K562 (cell line): Measurements from ENCODE around the gene MSRB2. TPM values are rescaled to one million over a fixed set of nuclear protein-coding genes. Genes with fewer than 3 reads are reported as not detected.

Experiments used
- CEBPG ChIP-seq, 3 experiments: fragments of 200-800 bp in 1 of 3; sonication (Bioruptor generic) in 1 of 3; sonication (generic) in 1 of 3; formaldehyde crosslinking in 1 of 3; IDR thresholded peaks in 2 of 3; conservative IDR thresholded peaks in 1 of 3; 2 replicates each; pipeline versions ENCODE4 v1.6.1 to v1.8.0; 2016 to 2022; ENCODE audit warnings: missing compliant biosample characterization in 2 of 3, missing genetic modification characterization in 2 of 3, mild to moderate bottlenecking in 1 of 3, missing genetic modification reagents in 1 of 3
- CTBP1 ChIP-seq: fragments of 450-650 bp; IDR thresholded peaks from 2 replicates; pipeline ENCODE4 v1.6.1; 2016; ENCODE audit warnings: borderline replicate concordance
- DPF2 ChIP-seq: fragments of 450-650 bp; IDR thresholded peaks from 2 replicates; pipeline ENCODE4 v1.6.1; 2016
- EP400 ChIP-seq: fragments of 450-650 bp; IDR thresholded peaks from 2 replicates; pipeline ENCODE4 v1.6.1; 2017; ENCODE audit warnings: antibody characterized with exemption, mild to moderate bottlenecking, moderate library complexity
- HDAC1 ChIP-seq, 2 experiments: fragments of 450-650 bp; IDR thresholded peaks; 2 replicates each; pipeline ENCODE4 v1.6.1; 2016 to 2017; ENCODE audit warnings: inconsistent platforms in 1 of 2, mild to moderate bottlenecking in 1 of 2, moderate library complexity in 1 of 2
- L3MBTL2 ChIP-seq: fragments of 450-650 bp; IDR thresholded peaks from 2 replicates; pipeline ENCODE4 v1.6.1; 2016; ENCODE audit warnings: mild to moderate bottlenecking, moderate library complexity
- MIER1 ChIP-seq: fragments of 450-650 bp; IDR thresholded peaks from 2 replicates; pipeline ENCODE4 v1.6.1; 2016; ENCODE audit warnings: antibody characterized with exemption, mild to moderate bottlenecking, low read depth
- MYBL2 ChIP-seq, 2 experiments: fragments of 450-650 bp in 1 of 2; sonication (generic) in 1 of 2; formaldehyde crosslinking in 1 of 2; IDR thresholded peaks; 2 replicates each; pipeline versions ENCODE4 v1.6.1 to v1.8.1; 2017 to 2022; ENCODE audit warnings: borderline replicate concordance in 1 of 2, inconsistent platforms in 1 of 2, low read depth in 1 of 2, mild to moderate bottlenecking in 1 of 2, missing genetic modification reagents in 1 of 2, moderate library complexity in 1 of 2
- POLR2A ChIP-seq: fragments of 450-650 bp; conservative IDR thresholded peaks from 2 replicates; pipeline ENCODE4 v1.6.1; 2016
- POLR2H ChIP-seq: IDR thresholded peaks from 2 replicates; pipeline ENCODE4 v1.6.1; 2016; ENCODE audit warnings: missing genetic modification characterization, low read depth, mild to moderate bottlenecking, control low read depth, missing compliant biosample characterization, moderate library complexity
- SMARCC2 ChIP-seq: fragments of 450-650 bp; IDR thresholded peaks from 2 replicates; pipeline ENCODE4 v1.6.1; 2017; ENCODE audit warnings: antibody characterized with exemption, moderate library complexity, mild to moderate bottlenecking, low read depth
- SPI1 ChIP-seq: IDR thresholded peaks from 2 replicates; pipeline ENCODE4 v1.6.1; 2011; ENCODE audit warnings: low read depth, low read length, control low read depth, borderline replicate concordance
- TOE1 ChIP-seq, 2 experiments: fragments of 450-650 bp in 1 of 2; sonication (generic) in 1 of 2; formaldehyde crosslinking in 1 of 2; IDR thresholded peaks; 2 replicates each; pipeline versions ENCODE4 v1.7.1 to v1.8.0; 2016 to 2022; ENCODE audit warnings: borderline replicate concordance in 2 of 2, mild to moderate bottlenecking in 2 of 2, antibody characterized with exemption in 1 of 2, inconsistent platforms in 1 of 2, low read depth in 1 of 2, missing genetic modification reagents in 1 of 2, moderate library complexity in 1 of 2
- ZNF124 ChIP-seq: sonication (generic); formaldehyde crosslinking; IDR thresholded peaks from 2 replicates; pipeline ENCODE4 v1.8.1; 2022; ENCODE audit warnings: missing genetic modification reagents
- ZNF586 ChIP-seq: fragments of 450-650 bp; formaldehyde crosslinking; conservative IDR thresholded peaks from 2 replicates; pipeline ENCODE4 v1.4.0; 2020; ENCODE audit warnings: mild to moderate bottlenecking, moderate library complexity
- polyA plus RNA-seq, 8 experiments: library from polyadenylated mRNA; depleted of rRNA in 4 of 8; stranded (reverse) in 5 of 8; unstranded in 3 of 8; fragments of >200 nt; fragmentation: Nextera tagmentation in 2 of 8; fragmentation: Illumina TruSeq in 1 of 8; extraction: Ambion mirVana in 2 of 8; extraction: Trizol in 1 of 8; gene quantifications; 2 replicates each; pipeline versions ENCODE4 v1.2.1 to v1.2.3, GENCODE V29; 2011 to 2014; ENCODE audit warnings: inconsistent platforms in 1 of 8, missing spikeins in 1 of 8
- total RNA-seq, 7 experiments: library from RNA; depleted of rRNA in 6 of 7; stranded (reverse); fragments of >200 nt in 6 of 7; fragmentation: Illumina TruSeq in 2 of 7; extraction: Trizol in 2 of 7; gene quantifications; 2 replicates each; pipeline versions ENCODE4 v1.2.1 to v1.2.3, GENCODE V29; 2011 to 2021; ENCODE audit warnings: low replicate concordance in 1 of 7
- TF ChIP-seq, protein P1 (sequence below): fragments of 450-650 bp; IDR thresholded peaks from 2 replicates; pipeline ENCODE4 v1.6.1; 2018; ENCODE audit not compliant: partially characterized antibody
- TF ChIP-seq, protein P2 (sequence below): fragments of 450-650 bp; IDR thresholded peaks from 2 replicates; pipeline ENCODE4 v1.6.1; 2017; ENCODE audit warnings: antibody characterized with exemption, mild to moderate bottlenecking
- TF ChIP-seq, protein P3 (sequence below): sonication (generic); formaldehyde crosslinking; IDR thresholded peaks from 2 replicates; pipeline ENCODE4 v1.8.0; 2022; ENCODE audit warnings: mild to moderate bottlenecking, missing genetic modification reagents

Gene MSRB2
- total and polyA plus RNA-seq, 9 of the 15 experiments (the other 6 are each of a cell fraction or from before 2014, with no cell fraction given) = 1.5 to 22.3 (median 5.9) TPM

DNA sequence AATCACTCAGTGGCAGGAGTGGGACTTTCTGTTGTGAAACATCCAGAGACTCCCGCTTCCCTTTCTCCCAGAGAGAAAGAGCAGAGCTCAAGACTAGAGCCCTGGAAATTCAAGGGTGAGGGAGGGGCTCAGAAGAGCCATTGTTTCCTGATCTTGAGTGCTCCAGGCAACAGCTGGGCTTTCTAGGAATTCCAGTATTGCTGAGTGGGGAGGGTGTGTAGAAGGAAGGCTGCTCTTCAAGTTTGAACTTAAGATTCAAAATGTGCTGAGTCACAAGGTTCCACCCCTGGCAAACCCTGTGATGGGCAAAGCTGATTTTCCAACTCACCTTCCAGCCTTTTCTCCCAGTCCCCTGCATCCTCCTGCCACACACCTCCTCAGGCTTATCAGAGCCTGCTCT lies 42.3 kb upstream of the MSRB2 start (continued):
- TF ChIP-seq CEBPG (CRISPR knock-in tag; IDR thresholded peaks at IDR 0.05) (no peak), CEBPG (tag; conservative IDR thresholded peaks at IDR 0.05 in 1 of 2, IDR thresholded peaks at IDR 0.05 in 1 of 2) (0 out of 4 replicates have a peak, but pooled peaks of 1 of the 2 experiments have one; percentile 6), EP400 (peak; percentile 36; the same call in 1 of the 2 replicates), SPI1 (peak; percentile 80; the same call in 1 of the 2 replicates), HDAC1 (IDR thresholded peaks at IDR 0.05) (0 out of 4 replicates have a peak, but pooled peaks of 1 of the 2 experiments have one; percentile 13), SMARCC2 (0 out of 2 replicates have a peak, but pooled peaks have one; percentile 26), MIER1 (no peak), TOE1 (IDR thresholded peaks at IDR 0.05; ENCODE audit: borderline replicate concordance) (0 out of 2 replicates have a peak, but pooled peaks have one; percentile 15), TOE1 (CRISPR knock-in tag; IDR thresholded peaks at IDR 0.05; ENCODE audit: borderline replicate concordance, low read depth) (no peak), ZNF124 (no peak), L3MBTL2 (peak; percentile 41; the same call in 1 of the 2 replicates), ZNF586 (CRISPR knock-in tag) (no peak), DPF2 (peak; percentile 31; the same call in 1 of the 2 replicates), POLR2H (tag) (peak; percentile 9; the same call in 1 of the 2 replicates), MYBL2 (IDR thresholded peaks at IDR 0.05; ENCODE audit: low read depth) (peak; percentile 70), MYBL2 (CRISPR knock-in tag; IDR thresholded peaks at IDR 0.05; ENCODE audit: borderline replicate concordance) (no peak), POLR2A (no peak), CTBP1 (peak; percentile 54; the same call in 1 of the 2 replicates)
- TF ChIP-seq, protein P1, sequence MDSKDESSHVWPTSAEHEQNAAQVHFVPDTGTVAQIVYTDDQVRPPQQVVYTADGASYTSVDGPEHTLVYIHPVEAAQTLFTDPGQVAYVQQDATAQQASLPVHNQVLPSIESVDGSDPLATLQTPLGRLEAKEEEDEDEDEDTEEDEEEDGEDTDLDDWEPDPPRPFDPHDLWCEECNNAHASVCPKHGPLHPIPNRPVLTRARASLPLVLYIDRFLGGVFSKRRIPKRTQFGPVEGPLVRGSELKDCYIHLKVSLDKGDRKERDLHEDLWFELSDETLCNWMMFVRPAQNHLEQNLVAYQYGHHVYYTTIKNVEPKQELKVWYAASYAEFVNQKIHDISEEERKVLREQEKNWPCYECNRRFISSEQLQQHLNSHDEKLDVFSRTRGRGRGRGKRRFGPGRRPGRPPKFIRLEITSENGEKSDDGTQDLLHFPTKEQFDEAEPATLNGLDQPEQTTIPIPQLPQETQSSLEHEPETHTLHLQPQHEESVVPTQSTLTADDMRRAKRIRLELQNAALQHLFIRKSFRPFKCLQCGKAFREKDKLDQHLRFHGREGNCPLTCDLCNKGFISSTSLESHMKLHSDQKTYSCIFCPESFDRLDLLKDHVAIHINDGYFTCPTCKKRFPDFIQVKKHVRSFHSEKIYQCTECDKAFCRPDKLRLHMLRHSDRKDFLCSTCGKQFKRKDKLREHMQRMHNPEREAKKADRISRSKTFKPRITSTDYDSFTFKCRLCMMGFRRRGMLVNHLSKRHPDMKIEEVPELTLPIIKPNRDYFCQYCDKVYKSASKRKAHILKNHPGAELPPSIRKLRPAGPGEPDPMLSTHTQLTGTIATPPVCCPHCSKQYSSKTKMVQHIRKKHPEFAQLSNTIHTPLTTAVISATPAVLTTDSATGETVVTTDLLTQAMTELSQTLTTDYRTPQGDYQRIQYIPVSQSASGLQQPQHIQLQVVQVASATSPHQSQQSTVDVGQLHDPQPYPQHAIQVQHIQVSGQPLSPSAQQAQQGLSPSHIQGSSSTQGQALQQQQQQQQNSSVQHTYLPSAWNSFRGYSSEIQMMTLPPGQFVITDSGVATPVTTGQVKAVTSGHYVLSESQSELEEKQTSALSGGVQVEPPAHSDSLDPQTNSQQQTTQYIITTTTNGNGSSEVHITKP = peak; percentile 24
- TF ChIP-seq, protein P2, sequence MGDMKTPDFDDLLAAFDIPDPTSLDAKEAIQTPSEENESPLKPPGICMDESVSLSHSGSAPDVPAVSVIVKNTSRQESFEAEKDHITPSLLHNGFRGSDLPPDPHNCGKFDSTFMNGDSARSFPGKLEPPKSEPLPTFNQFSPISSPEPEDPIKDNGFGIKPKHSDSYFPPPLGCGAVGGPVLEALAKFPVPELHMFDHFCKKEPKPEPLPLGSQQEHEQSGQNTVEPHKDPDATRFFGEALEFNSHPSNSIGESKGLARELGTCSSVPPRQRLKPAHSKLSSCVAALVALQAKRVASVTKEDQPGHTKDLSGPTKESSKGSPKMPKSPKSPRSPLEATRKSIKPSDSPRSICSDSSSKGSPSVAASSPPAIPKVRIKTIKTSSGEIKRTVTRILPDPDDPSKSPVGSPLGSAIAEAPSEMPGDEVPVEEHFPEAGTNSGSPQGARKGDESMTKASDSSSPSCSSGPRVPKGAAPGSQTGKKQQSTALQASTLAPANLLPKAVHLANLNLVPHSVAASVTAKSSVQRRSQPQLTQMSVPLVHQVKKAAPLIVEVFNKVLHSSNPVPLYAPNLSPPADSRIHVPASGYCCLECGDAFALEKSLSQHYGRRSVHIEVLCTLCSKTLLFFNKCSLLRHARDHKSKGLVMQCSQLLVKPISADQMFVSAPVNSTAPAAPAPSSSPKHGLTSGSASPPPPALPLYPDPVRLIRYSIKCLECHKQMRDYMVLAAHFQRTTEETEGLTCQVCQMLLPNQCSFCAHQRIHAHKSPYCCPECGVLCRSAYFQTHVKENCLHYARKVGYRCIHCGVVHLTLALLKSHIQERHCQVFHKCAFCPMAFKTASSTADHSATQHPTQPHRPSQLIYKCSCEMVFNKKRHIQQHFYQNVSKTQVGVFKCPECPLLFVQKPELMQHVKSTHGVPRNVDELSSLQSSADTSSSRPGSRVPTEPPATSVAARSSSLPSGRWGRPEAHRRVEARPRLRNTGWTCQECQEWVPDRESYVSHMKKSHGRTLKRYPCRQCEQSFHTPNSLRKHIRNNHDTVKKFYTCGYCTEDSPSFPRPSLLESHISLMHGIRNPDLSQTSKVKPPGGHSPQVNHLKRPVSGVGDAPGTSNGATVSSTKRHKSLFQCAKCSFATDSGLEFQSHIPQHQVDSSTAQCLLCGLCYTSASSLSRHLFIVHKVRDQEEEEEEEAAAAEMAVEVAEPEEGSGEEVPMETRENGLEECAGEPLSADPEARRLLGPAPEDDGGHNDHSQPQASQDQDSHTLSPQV = peak; percentile 85
- TF ChIP-seq, protein P3, sequence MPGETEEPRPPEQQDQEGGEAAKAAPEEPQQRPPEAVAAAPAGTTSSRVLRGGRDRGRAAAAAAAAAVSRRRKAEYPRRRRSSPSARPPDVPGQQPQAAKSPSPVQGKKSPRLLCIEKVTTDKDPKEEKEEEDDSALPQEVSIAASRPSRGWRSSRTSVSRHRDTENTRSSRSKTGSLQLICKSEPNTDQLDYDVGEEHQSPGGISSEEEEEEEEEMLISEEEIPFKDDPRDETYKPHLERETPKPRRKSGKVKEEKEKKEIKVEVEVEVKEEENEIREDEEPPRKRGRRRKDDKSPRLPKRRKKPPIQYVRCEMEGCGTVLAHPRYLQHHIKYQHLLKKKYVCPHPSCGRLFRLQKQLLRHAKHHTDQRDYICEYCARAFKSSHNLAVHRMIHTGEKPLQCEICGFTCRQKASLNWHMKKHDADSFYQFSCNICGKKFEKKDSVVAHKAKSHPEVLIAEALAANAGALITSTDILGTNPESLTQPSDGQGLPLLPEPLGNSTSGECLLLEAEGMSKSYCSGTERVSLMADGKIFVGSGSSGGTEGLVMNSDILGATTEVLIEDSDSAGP (CRISPR knock-in tag) = no peak
